CD4-positive, alpha-beta memory T cell (primary cell): ENCODE results near the gene SCGB3A1. TPM values are rescaled to one million over a fixed set of nuclear protein-coding genes. Genes with fewer than 3 reads are reported as not detected.
A peak's percentile ranks its signal among the peaks of the same experiment; 100 is the strongest.

ENCODE experiments used
- CTCF ChIA-PET: fragments of 350-600 bp; sonication (Branson Sonifier 250); formaldehyde crosslinking; loops from one replicate; lab custom pipeline; 2021; ENCODE audit warnings: inconsistent platforms; ENCODE audit not compliant: partially characterized antibody; lab: Charles Lee
- POLR2A ChIA-PET: fragments of 350-600 bp; sonication (Branson Sonifier 250); formaldehyde crosslinking; loops from one replicate; lab custom pipeline; 2021; ENCODE audit not compliant: partially characterized antibody; lab: Charles Lee
- DNase-seq, 5 donors: peaks; one replicate each; pipeline versions ENCODE4 v3.0.0 to v3.0.0-alpha.2; 2020 to 2022; ENCODE audit warnings: mixed read lengths in 1 of 5
- H3K27ac ChIP-seq: one replicate; pipeline ENCODE4 v1.7.0; 2013; ENCODE audit warnings: low read depth, low read length
- H3K27me3 ChIP-seq: 2 replicates; pipeline ENCODE4 v1.7.0; 2013; ENCODE audit warnings: mild to moderate bottlenecking, low read length, moderate library complexity; ENCODE audit not compliant: insufficient read depth
- H3K36me3 ChIP-seq: 2 replicates; pipeline ENCODE4 v1.7.0; 2013; ENCODE audit warnings: mild to moderate bottlenecking, low read length, moderate library complexity; ENCODE audit not compliant: insufficient read depth
- H3K4me1 ChIP-seq: 2 replicates; pipeline ENCODE4 v1.7.0; 2013; ENCODE audit warnings: mild to moderate bottlenecking, low read length, moderate library complexity; ENCODE audit not compliant: insufficient read depth
- H3K4me3 ChIP-seq, 2 donors: one replicate each; pipeline ENCODE4 v1.7.0; 2013; ENCODE audit warnings: low read length in 2 of 2, mild to moderate bottlenecking in 1 of 2
- H3K9me3 ChIP-seq, 2 donors: one replicate each; pipeline ENCODE4 v1.7.0; 2013; ENCODE audit warnings: low read length in 2 of 2, control low read depth in 1 of 2; ENCODE audit not compliant: control insufficient read depth in 1 of 2
- H3K27ac Mint-ChIP-seq, 7 donors: one replicate each; pipeline ENCODE4 v1.8.0; 2020 to 2021; ENCODE audit warnings: mixed read lengths in 7 of 7, mild to moderate bottlenecking in 6 of 7, inconsistent platforms in 3 of 7, moderate library complexity in 3 of 7
- H3K27me3 Mint-ChIP-seq, 2 donors: one replicate each; pipeline ENCODE4 v1.8.0; 2020 to 2021; ENCODE audit warnings: mixed read lengths in 2 of 2
- H3K36me3 Mint-ChIP-seq, 2 donors: one replicate each; pipeline ENCODE4 v1.8.0; 2020 to 2021; ENCODE audit warnings: mixed read lengths in 2 of 2, inconsistent platforms in 1 of 2, mild to moderate bottlenecking in 1 of 2
- H3K4me1 Mint-ChIP-seq, 4 donors: one replicate each; pipeline ENCODE4 v1.8.0; 2020 to 2021; ENCODE audit warnings: mixed read lengths in 4 of 4, mild to moderate bottlenecking in 1 of 4
- H3K4me3 Mint-ChIP-seq, 8 donors: one replicate each; pipeline ENCODE4 v1.8.0; 2020 to 2021; ENCODE audit warnings: mixed read lengths in 8 of 8, mild to moderate bottlenecking in 7 of 8, moderate library complexity in 6 of 8, inconsistent platforms in 3 of 8
- H3K9me3 Mint-ChIP-seq, 8 donors: one replicate each; pipeline ENCODE4 v1.8.0; 2020 to 2021; ENCODE audit warnings: mixed read lengths in 8 of 8, mild to moderate bottlenecking in 5 of 8, inconsistent platforms in 3 of 8, moderate library complexity in 1 of 8
- intact Hi-C: fragments of 100-400 bp; cut with micrococcal nuclease; formaldehyde crosslinking; loops from one replicate; pipeline ENCODE4 v1.15.1; 2023
- polyA plus RNA-seq, 2 donors: library from polyadenylated mRNA; unstranded; fragments of 300-500 nt; fragmentation: Illumina TruSeq; gene quantifications; one replicate each; pipeline ENCODE4 v1.2.3, GENCODE V29; 2021
- total RNA-seq, 2 experiments: library from RNA; stranded (reverse); gene quantifications; one replicate each; pipeline ENCODE4 v1.2.3, GENCODE V29; 2021

SCGB3A1 gene
- total RNA-seq: not detected
- polyA plus RNA-seq: not detected

- Mint-ChIP-seq H3K9me3 (no peaks in the 10 kb centered on the region), H3K4me1 (peaks cover 2 to 14% (median 6%) of the 10 kb centered on the region in 4 donors), H3K4me3 (peak within 1 kb of the TSS in 6 of 8 donors; percentile 11 to 66 (median 30)), H3K36me3 (no peaks in the 10 kb centered on the region), H3K27ac (no peak within 1 kb of the TSS), H3K27me3 (peaks cover 23 to 24% of the 10 kb centered on the region in 2 donors)
- no peaks in the 10 kb centered on the region for H3K9me3 ChIP-seq
- H3K4me1 ChIP-seq: no peaks in the 10 kb centered on the region
- POLR2A ChIA-PET: no interaction called here
- DNase-seq: no peak
- no peak within 1 kb of the TSS for H3K27ac ChIP-seq
- no peak within 1 kb of the TSS for H3K4me3 ChIP-seq
- peaks cover 6% of the 10 kb centered on the region for H3K27me3 ChIP-seq
- intact Hi-C loops: no loop called here
- no peaks in the 10 kb centered on the region for H3K36me3 ChIP-seq
- CTCF ChIA-PET: no interaction called here
Observed at GRCh38 chr5:180591311-180591887, at the start of gene SCGB3A1. Gene SCGB3A1 (minus strand): TSS chr5:180591499. CDS start chr5:180591462, 37 bp downstream.

GRCh38 chr5:180640611-180640860, 49.2 kb upstream of the SCGB3A1 start:
- H3K36me3 Mint-ChIP-seq: no peaks in the 10 kb centered on the region
- H3K4me1 Mint-ChIP-seq: peaks cover 0 to 4% (median under 1%) of the 10 kb centered on the region in 4 donors
- Histone ChIP-seq H3K27me3 (no peaks in the 10 kb centered on the region), H3K4me3 (no peak overlapping the region), H3K36me3 (no peaks in the 10 kb centered on the region), H3K27ac (no peak overlapping the region), H3K4me1 (no peaks in the 10 kb centered on the region), H3K9me3 (no peaks in the 10 kb centered on the region)
- intact Hi-C loops: no loop called here
- H3K27me3 Mint-ChIP-seq: no peaks in the 10 kb centered on the region
- H3K27ac Mint-ChIP-seq: no peak overlapping the region
- DNase-seq: no peak
- no peak overlapping the region for H3K4me3 Mint-ChIP-seq
- CTCF ChIA-PET: no interaction called here
- no peaks in the 10 kb centered on the region for H3K9me3 Mint-ChIP-seq
- POLR2A ChIA-PET: no interaction called here

- DNase-seq: no peak
- ChIA-PET CTCF (no interaction called here), POLR2A (no interaction called here)
- no peaks in the 10 kb centered on the region for H3K9me3 Mint-ChIP-seq
- no peak overlapping the region for H3K27ac Mint-ChIP-seq
- Histone ChIP-seq H3K27me3 (no peaks in the 10 kb centered on the region), H3K4me3 (no peak overlapping the region), H3K4me1 (no peaks in the 10 kb centered on the region), H3K36me3 (no peaks in the 10 kb centered on the region), H3K9me3 (no peaks in the 10 kb centered on the region), H3K27ac (no peak overlapping the region)
- H3K4me3 Mint-ChIP-seq: no peak overlapping the region
- intact Hi-C loops: no loop called here
- H3K27me3 Mint-ChIP-seq: no peaks in the 10 kb centered on the region
- H3K4me1 Mint-ChIP-seq: peaks cover 0 to 4% (median under 1%) of the 10 kb centered on the region in 4 donors
- H3K36me3 Mint-ChIP-seq: no peaks in the 10 kb centered on the region
Observed at GRCh38 chr5:180639741-180640610, 48.7 kb upstream of the SCGB3A1 start.

GRCh38 chr5:180639287-180639686, 48.0 kb upstream of the SCGB3A1 start:
- H3K4me1 Mint-ChIP-seq: peaks cover 0 to 4% (median under 1%) of the 10 kb centered on the region in 4 donors
- H3K27ac Mint-ChIP-seq: no peak overlapping the region
- no peak overlapping the region for H3K4me3 Mint-ChIP-seq
- Histone ChIP-seq H3K9me3 (no peaks in the 10 kb centered on the region), H3K4me1 (no peaks in the 10 kb centered on the region), H3K27me3 (no peaks in the 10 kb centered on the region), H3K27ac (no peak overlapping the region), H3K4me3 (no peak overlapping the region), H3K36me3 (no peaks in the 10 kb centered on the region)
- H3K9me3 Mint-ChIP-seq: no peaks in the 10 kb centered on the region
- H3K27me3 Mint-ChIP-seq: no peaks in the 10 kb centered on the region
- intact Hi-C loops: no loop called here
- H3K36me3 Mint-ChIP-seq: no peaks in the 10 kb centered on the region
- DNase-seq: no peak
- POLR2A ChIA-PET: no interaction called here
- CTCF ChIA-PET: no interaction called here

GRCh38 chr5:180637962-180638680, 46.8 kb upstream of the SCGB3A1 start:
- Histone ChIP-seq H3K36me3 (no peaks in the 10 kb centered on the region), H3K27ac (no peak overlapping the region), H3K27me3 (no peaks in the 10 kb centered on the region), H3K4me1 (no peaks in the 10 kb centered on the region), H3K4me3 (no peak overlapping the region), H3K9me3 (no peaks in the 10 kb centered on the region)
- intact Hi-C loops: no loop called here
- peaks cover 0 to 4% (median 1%) of the 10 kb centered on the region in 4 donors for H3K4me1 Mint-ChIP-seq
- ChIA-PET CTCF (no interaction called here), POLR2A (no interaction called here)
- H3K27me3 Mint-ChIP-seq: peaks cover 0 to 3% of the 10 kb centered on the region in 2 donors
- no peak overlapping the region for H3K4me3 Mint-ChIP-seq
- H3K27ac Mint-ChIP-seq: peak overlapping the region in 1 of 7 donors; percentile 62
- no peak for DNase-seq
- no peaks in the 10 kb centered on the region for H3K9me3 Mint-ChIP-seq
- no peaks in the 10 kb centered on the region for H3K36me3 Mint-ChIP-seq

GRCh38 chr5:180636403-180637075, 45.2 kb upstream of the SCGB3A1 start:
- Mint-ChIP-seq H3K27me3 (peaks cover 0 to 3% of the 10 kb centered on the region in 2 donors), H3K4me1 (peaks cover 0 to 4% (median 1%) of the 10 kb centered on the region in 4 donors), H3K9me3 (no peaks in the 10 kb centered on the region), H3K36me3 (no peaks in the 10 kb centered on the region), H3K27ac (no peak overlapping the region), H3K4me3 (no peak overlapping the region)
- no peak overlapping the region for H3K4me3 ChIP-seq
- CTCF ChIA-PET: no interaction called here
- no peaks in the 10 kb centered on the region for H3K9me3 ChIP-seq
- POLR2A ChIA-PET: no interaction called here
- intact Hi-C loops: no loop called here
- no peak for DNase-seq
- H3K36me3 ChIP-seq: no peaks in the 10 kb centered on the region
- H3K4me1 ChIP-seq: no peaks in the 10 kb centered on the region
- H3K27ac ChIP-seq: no peak overlapping the region
- no peaks in the 10 kb centered on the region for H3K27me3 ChIP-seq

GRCh38 chr5:180636016-180636402, 44.7 kb upstream of the SCGB3A1 start:
- Histone ChIP-seq H3K9me3 (no peaks in the 10 kb centered on the region), H3K4me1 (no peaks in the 10 kb centered on the region), H3K4me3 (no peak overlapping the region), H3K27ac (no peak overlapping the region), H3K36me3 (no peaks in the 10 kb centered on the region), H3K27me3 (no peaks in the 10 kb centered on the region)
- no peak overlapping the region for H3K4me3 Mint-ChIP-seq
- H3K4me1 Mint-ChIP-seq: peaks cover 0 to 4% (median 1%) of the 10 kb centered on the region in 4 donors
- CTCF ChIA-PET: no interaction called here
- DNase-seq: no peak
- POLR2A ChIA-PET: no interaction called here
- intact Hi-C loops: no loop called here
- H3K27ac Mint-ChIP-seq: no peak overlapping the region
- no peaks in the 10 kb centered on the region for H3K36me3 Mint-ChIP-seq
- H3K9me3 Mint-ChIP-seq: no peaks in the 10 kb centered on the region
- H3K27me3 Mint-ChIP-seq: peaks cover 0 to 3% of the 10 kb centered on the region in 2 donors
